GM18517 (cell line): ENCODE data around the gene CFAP54.

ENCODE experiments used
- ATAC-seq: cut with Tn5 transposase; IDR thresholded peaks from one replicate; pipeline ENCODE4 v1.9.1; 2021; ENCODE audit warnings: mild to moderate bottlenecking, moderate library complexity; ENCODE audit not compliant: unreplicated experiment

Gene CFAP54

DNA sequence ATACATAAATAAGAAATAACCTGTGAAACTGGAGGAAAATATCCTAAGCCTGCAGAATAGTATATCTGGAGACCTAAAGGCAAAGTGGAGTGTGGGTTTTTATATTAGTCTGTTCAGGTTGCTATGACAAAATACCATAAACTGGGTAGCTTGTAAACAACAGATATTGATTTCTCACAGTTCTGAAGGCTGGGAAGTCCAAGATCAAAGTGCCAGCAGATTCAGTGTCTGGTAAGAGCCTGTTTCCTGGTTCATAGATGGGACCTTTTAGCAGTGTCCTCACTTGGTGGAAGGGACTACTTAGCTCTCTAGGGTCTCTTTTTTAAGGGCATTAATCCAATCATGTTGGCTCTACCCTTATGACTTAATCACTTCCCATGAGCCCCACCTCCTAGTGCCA is 392.2 kb downstream of the CFAP54 start:
- ATAC-seq: no peak

DNA sequence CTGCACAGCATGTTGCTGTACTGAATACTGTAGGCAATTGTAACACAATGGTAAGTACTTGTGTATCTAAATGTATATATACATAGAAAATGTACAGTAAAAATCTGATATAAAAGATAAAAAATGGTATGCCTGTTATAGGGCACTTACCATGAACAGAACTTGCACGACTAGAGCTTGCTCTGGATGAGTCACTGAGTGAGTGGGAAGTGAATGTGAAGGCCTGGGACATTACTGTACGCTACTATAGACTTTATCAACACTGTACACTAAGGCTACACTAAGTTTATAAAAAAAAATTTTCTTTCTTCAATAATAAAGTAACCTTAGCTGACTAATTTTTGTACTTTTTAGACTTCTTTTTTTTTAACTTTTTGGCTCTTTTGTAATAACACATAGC is 393.5 kb downstream of the CFAP54 start:
- no peak for ATAC-seq

DNA sequence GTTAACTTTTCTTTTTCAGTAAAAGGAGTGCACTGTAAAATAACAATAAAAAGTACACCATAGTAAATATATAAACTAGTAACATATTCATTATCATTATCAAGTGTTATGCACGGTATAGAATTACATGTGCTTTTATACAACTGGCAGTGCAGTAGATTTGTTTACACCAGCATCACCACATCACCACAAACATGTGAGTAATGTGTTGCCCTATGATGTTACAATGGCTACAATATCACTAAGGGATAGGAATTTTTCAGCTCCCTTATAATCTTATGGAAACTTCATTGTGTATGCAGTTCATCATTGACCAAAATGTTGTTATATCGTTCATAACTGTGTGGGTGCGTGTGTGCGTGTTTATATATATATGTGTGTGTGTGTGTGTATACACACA is 394.2 kb downstream of the CFAP54 start:
- no peak for ATAC-seq

DNA sequence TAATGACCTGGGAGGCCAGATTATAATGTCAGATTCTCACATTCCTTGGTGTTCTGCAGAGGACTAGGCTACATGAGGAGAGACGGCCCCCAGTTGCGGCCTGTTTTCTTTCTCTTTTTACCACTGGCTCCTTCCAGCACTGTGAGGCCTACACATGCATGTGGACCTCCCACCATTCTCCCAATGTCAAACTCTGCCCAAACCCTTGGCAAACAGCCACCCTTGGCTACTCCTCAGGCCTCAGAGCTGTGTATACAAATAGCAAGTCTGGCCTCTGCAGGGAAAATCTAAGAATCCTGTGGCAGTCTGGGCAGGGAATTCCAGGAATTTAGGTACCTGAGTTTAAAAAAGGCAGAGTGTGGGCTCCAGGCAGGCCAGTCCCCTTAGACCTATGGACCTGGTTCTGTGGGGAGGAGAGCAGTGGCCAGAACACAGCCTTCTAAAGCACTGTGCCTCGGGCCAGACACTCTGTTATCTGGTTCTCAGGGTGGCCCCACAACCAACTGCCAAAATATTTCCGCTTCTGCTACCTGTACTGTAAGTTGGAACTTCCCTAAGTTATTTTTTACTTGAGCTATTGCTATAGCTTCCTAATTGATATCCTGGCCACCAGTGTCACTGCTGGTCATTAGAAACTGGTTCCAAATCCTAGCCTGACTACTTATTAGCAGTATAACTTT is 397.8 kb downstream of the CFAP54 start:
- no peak for ATAC-seq

DNA sequence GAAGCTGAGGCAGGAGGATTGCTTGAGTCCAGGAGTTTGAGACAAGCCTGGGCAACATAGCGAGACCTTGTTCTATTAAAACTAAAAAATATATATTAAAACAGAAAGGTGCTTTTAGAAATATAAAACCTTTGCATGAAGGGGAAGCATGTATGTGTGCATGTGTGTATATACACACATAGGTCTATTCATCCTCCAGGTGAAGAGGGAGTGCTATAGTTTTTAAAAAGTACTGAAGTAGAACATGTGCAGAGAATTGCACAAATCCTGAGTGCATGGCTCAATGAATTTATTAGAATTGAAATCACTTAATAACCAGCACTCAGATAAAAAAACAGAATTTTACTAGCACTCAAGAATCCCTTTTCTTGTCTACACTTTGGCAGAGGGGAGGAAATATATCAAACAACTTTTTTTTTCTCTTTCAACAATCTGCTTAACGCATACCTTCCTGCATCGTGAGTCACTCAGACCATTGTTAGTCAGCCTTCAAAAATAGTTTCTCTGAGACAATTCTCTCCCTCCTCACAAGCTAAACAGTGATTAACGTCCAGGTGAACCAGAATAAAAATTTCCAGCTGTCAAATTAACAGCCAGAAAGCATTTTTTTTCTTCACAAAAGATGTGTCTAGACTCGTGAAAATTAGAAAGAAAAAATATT is 400.0 kb downstream of the CFAP54 start:
- no peak for ATAC-seq

DNA sequence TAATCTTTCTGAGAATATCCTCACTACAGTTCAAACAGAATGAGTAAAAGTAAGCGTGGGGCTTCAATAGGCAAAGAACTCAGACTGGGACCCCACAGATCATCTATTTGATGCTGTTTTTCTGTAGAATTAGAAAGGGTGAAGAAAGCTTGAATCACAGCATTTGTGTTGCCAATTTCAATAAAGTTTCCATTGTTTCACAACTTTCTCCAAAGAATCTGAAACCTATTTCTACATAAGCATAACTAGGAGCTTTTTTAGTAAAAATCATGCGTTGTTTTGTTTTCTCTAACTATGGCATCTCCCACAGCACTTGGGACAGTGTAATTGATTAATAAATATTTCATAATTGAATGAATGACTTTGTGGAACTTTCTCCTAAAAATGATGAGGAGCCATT is 401.0 kb downstream of the CFAP54 start:
- no peak for ATAC-seq

DNA sequence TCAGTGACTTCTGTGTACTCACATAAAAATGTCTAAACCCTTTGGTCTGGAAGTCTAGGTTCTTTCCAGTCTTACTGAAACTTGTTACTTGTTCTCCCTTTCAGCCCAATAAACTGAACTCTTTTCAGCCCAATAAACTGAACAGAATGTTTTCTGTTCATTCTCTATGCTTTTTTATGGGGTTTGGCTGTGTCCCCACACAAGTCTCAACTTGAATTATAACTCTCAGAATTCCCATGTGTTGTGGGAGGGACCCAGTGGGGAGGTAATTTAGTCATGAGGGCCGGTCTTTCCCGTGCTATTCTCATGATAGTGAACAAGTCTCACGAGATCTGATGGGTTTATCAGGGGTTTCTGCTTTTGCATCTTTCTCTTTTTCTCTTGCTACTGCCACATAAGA is 402.7 kb downstream of the CFAP54 start:
- no peak for ATAC-seq

DNA sequence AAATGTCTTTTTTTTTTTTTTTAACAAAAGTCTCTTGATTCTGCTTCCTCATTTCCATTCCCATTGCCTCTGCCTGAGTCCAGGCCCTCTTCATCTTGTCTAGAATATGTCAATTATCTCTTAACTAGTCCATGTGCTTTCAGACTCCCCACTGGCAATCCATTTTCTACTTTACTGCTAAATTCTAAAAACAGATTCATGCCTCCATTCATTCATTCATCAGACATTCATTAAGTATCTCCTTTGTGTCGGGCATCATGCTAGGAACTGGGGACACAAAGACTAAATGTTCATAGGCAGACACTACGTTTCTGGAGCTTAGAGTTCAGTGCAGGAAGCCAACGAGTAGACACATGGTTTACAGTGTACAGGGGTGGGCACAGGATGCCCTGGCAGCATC is 408.0 kb downstream of the CFAP54 start:
- no peak for ATAC-seq

DNA sequence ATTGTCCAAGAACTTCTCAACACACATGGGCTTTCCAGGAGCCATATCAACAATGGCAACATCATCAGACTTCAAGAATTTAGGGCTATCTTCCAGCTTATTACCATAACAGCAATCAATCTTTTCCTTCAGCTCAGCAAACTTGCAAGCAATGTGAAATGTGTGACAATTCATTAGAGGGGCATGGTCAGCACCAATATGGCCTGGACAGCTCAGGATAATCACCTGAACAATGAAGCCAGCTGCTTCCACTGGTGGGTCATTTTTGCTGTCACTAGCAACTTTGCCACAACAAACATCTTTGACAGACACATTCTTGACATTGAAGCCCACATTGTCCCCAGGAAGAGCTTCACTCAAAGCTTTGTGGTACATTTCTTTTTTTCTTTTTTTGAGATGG is 411.8 kb downstream of the CFAP54 start:
- ATAC-seq: no peak

DNA sequence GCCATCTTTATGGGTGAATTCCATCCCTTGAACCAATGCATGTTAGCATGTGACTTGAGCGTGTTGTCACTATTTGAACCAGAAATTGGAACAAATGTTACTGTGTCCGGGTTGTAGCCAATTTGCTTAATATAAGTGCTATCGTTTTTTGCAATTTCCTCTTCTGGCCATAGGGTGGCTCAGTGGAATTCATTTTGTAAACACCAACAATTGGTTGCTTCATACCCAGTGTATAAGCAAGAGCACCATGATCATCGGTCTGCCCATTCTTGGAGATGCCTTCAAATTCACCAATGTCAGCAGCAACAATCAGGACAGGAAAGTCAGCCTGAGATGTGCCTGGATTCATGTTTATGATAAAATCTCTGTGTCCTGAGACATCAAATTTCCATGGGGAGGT is 412.7 kb downstream of the CFAP54 start:
- ATAC-seq: peak; percentile 38

DNA sequence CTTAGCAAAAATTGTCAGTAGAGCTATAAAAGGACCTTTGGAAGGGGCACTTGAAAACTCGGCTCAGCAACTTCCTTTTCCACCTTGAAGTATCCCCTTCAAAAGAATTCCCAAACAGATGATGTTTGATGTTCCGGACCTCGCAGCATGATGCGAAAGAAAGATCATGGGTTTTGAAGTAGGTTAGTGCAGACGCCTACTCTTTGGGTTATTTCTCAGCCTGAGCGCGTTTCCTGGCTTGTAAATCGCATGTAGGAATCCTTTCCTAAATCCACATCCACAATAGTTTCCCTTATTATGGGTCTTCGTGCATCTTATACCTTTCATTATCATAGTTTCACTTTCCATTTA is 417.1 kb downstream of the CFAP54 start:
- ATAC-seq: no peak

DNA sequence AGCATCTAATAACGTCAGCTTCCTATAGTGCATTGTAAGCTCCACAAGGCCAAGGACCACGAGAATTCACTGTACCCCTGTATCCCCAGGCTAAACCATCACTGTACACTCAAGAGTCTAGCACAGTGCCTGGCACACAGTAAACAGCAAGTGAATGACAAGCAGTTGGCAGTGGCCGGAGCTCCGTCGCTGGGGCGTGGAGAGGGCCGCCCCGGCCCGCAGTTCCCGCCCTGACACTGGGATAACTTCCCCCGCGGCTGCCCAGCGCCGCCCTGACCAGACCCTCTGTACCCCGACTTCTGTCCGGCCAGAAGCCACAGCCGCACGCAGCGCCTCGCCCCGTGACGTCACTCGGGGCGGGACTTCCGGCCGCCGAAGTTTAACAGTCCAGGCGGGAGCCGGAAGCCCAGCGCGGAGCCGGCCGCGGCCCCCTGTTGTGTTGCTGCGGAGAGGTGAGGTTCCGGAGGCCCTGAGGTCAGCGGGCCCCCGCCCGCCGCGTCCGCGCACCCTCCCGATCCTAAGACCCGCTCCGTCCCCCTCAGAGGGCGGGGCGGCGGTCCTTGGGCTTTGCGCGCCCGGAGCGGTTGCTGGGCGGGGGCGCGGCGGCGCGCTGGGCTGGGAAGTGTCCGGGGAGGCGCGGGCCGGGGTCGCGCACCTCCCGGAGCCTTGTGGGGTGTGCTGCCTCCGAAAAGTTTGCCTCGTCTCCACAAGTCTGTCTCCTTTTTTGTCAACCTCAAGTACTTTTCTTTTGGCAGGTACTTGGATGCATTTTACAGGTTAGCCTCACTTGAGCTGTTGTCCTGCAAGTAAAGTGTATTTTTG is 417.7 kb downstream of the CFAP54 start, which contains the start of gene NEDD1:
NEDD1 (plus strand) TSS at position 409 of the 822 bp plus-strand sequence. CDS start 2,503 bp downstream, outside the sequence.
- peak; percentile 86 for ATAC-seq

DNA sequence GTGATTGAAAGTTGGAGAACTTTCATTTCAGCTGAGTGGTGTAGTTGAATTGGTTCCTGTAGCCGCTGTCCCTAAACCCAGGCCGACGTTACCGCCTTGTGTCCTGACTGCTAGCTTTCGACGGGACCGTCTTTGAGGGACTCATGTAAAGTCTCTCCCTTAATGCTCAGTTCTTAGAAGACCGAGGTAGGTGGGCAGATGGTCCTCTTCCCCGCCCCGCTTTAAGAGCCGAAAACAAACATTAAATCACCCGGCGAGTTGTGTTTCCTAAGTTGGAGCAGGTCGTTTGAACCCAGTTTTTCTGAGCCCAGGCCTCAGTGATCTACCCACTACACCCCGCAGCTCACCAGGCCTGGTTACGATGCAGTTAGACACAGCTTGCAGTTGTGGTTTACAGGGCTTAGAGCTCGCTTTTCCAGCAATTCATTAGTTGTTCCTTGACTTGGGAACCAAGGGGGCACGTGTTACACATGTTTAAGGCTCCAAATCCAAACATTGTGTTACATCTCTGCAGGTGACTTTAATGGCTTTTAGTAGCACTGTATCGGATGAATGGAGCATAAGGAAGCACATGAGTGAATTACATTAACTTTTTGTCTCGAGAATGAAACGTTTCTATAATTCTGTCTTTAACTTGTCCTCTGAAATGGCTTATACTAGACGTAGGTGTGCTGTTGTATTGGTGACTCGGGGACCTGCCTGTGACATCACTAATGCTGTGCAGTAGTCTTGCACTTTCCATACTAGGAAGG is 418.5 kb downstream of the CFAP54 start:
- peak; percentile 29 for ATAC-seq

DNA sequence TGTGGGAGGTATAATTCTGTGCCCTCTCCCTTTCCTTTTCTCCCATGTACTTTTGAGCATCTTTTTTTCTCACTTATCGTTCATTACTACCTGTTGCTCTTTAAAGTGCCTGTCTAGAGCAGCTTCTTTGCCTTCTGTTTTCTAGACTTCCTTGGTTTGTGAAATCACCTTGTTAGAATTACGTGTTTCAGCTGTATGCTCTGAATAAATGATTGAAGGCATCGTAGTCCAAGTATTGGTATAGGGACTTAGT is 419.0 kb downstream of the CFAP54 start:
- no peak for ATAC-seq

DNA sequence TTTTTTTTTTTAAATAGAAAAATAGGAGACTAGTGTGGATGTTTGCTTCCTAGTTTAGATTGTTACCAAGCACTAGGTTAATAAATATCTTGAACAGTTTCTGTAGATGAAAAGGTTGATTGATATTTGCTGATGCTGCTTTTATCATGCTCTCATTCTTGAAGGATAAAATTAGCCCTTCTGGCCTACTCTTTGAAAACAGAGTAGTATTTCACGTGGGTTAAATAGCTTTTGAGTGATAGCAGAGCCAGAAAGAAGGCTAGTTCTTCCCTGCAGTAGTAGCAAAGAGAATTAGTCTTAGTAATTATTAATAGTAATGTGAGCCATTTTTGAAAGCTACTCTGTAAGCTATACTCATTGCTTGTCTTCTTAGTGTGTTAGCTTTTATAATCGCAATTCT is 422.9 kb downstream of the CFAP54 start:
- ATAC-seq: no peak

DNA sequence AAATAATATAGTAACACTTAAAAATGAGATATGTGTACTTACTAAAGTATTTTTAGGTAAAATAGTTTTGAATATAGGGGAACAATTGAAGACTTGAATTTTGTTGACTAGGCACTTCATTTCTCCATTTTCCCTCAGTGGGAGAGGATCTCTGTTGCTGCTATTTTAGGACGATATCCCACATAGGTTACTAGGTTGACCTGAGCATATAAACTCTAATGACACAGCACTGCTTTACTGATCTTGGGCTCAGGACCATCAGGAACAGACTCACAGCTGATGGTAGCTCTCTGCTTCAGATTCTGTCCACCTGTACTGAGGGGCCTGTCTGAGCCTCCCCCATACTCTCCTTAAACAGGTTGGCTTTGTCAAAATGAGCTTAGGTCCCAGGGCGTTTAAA is 423.6 kb downstream of the CFAP54 start:
- ATAC-seq: no peak

DNA sequence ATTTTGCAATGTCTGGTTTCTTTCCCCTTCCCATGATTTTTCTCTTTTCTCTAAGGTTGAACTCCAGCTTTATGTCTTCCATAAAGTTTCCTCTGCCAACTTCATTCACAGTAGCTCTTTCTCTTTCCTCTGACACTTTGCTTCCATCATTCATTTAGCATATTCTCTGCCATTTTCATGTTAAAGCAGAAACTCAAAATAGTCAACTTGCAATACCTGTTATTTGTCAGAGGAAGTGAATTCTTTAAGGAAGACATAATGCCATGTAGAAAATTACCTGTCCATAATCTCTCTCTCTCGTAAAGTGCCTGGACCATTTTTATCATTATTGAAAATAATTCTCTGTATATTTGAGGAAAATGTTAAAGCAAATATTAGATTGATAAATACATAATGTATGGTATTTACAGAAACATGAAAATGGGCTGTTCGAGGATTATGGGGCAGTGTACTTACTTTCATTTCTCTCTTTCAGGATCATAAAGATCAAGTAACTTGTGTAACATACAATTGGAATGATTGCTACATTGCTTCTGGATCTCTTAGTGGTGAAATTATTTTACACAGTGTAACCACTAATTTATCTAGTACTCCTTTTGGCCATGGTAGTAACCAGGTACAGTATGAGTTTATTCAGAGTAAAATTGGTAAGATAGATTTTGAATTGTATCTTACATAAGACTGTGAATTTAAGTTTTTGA is 430.3 kb downstream of the CFAP54 start:
- ATAC-seq: no peak
